Mesothelial cell of epicardium (in vitro differentiated cells): ENCODE results near the gene THSD7A. TPM values are rescaled to one million over a fixed set of nuclear protein-coding genes. Genes with fewer than 3 reads are reported as not detected.

Source experiments
- DNase-seq, 2 experiments: peaks; one replicate each; pipeline ENCODE4 v3.0.0; 2021; ENCODE audit warnings: low spot score in 2 of 2; ENCODE audit not compliant: unreplicated experiment in 2 of 2
- H3K27ac Mint-ChIP-seq: 2 replicates; pipeline ENCODE4 v1.8.0; 2021; ENCODE audit warnings: mixed read lengths
- H3K27me3 Mint-ChIP-seq: 2 replicates; pipeline ENCODE4 v1.8.0; 2021; ENCODE audit warnings: low read depth, mixed read lengths
- H3K36me3 Mint-ChIP-seq: 2 replicates; pipeline ENCODE4 v1.8.0; 2021; ENCODE audit warnings: mixed read lengths
- H3K4me1 Mint-ChIP-seq: 2 replicates; pipeline ENCODE4 v1.8.0; 2021; ENCODE audit warnings: mixed read lengths
- H3K4me3 Mint-ChIP-seq: 2 replicates; pipeline ENCODE4 v1.8.0; 2021; ENCODE audit warnings: mild to moderate bottlenecking, moderate library complexity, mixed read lengths
- H3K9me3 Mint-ChIP-seq: 2 replicates; pipeline ENCODE4 v1.8.0; 2021; ENCODE audit warnings: mixed read lengths
- CTCF ChIP-seq: fragments of 200-600 bp; sonication (generic); IDR thresholded peaks from one replicate; pipeline ENCODE4 v1.5.0; 2021; ENCODE audit warnings: antibody characterized with exemption; ENCODE audit not compliant: unreplicated experiment
- total RNA-seq: library from RNA; stranded (reverse); gene quantifications from 3 replicates; pipeline ENCODE4 v1.2.1, GENCODE V29; 2021

THSD7A gene
- total RNA-seq, 1 donor from 2014 or later: 13.4 TPM

DNA sequence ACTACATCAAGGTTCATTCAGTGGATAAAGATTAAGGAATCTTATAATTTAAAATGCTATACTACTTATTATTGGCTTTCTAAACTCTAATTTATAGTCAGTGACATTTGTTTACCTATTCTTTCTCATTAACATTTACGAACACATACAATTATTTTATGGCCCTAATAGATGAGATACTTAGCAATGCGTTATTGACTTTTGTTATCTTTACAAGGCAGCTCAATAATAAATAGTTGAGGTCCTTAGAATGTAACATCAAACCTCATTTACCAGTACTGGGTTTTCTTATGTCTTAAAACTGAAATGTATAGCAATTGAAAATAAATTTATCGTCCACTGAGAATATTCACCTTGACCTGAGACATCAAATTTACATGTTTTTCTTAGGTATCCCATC, 89.0 kb downstream of the THSD7A start:
- H3K9me3 Mint-ChIP-seq: peaks cover 4% of the 10 kb centered on the region
- H3K27me3 Mint-ChIP-seq: peaks cover 2% of the 10 kb centered on the region
- H3K27ac Mint-ChIP-seq: no peak overlapping the region
- H3K4me3 Mint-ChIP-seq: no peak overlapping the region
- peaks cover 7% of the 10 kb centered on the region for H3K4me1 Mint-ChIP-seq
- H3K36me3 Mint-ChIP-seq: peaks cover 4% of the 10 kb centered on the region
- TF ChIP-seq CTCF: no peak
- DNase-seq: no peak

- Mint-ChIP-seq H3K4me1 (peaks cover 7% of the 10 kb centered on the region), H3K9me3 (peaks cover 4% of the 10 kb centered on the region)
Measured at GRCh38 chr7:11742496-11742895, 89.5 kb downstream of the THSD7A start.

GRCh38 chr7:11737723-11738122, 94.3 kb downstream of the THSD7A start:
- Mint-ChIP-seq H3K4me3 (no peak overlapping the region), H3K9me3 (no peaks in the 10 kb centered on the region), H3K36me3 (no peaks in the 10 kb centered on the region), H3K27ac (no peak overlapping the region), H3K4me1 (peaks cover 7% of the 10 kb centered on the region), H3K27me3 (peaks cover 2% of the 10 kb centered on the region)
- no peak for TF ChIP-seq CTCF
- no peak for DNase-seq

More at GRCh38 chr7:11742496-11742895, 89.5 kb downstream of the THSD7A start:
- no peak for TF ChIP-seq CTCF
- Mint-ChIP-seq H3K4me3 (no peak overlapping the region), H3K27ac (no peak overlapping the region), H3K27me3 (peaks cover 2% of the 10 kb centered on the region), H3K36me3 (peaks cover 4% of the 10 kb centered on the region)
- no peak for DNase-seq

- Mint-ChIP-seq H3K27me3 (no peaks in the 10 kb centered on the region), H3K4me1 (no peaks in the 10 kb centered on the region), H3K36me3 (no peaks in the 10 kb centered on the region), H3K4me3 (no peak overlapping the region), H3K9me3 (no peaks in the 10 kb centered on the region), H3K27ac (no peak overlapping the region)
- DNase-seq: no peak
- TF ChIP-seq CTCF: no peak
Measured at GRCh38 chr7:11732207-11732606, 99.8 kb downstream of the THSD7A start.

- Mint-ChIP-seq H3K4me1 (peaks cover 4% of the 10 kb centered on the region), H3K27me3 (no peaks in the 10 kb centered on the region), H3K4me3 (no peak overlapping the region), H3K27ac (no peak overlapping the region), H3K36me3 (no peaks in the 10 kb centered on the region), H3K9me3 (no peaks in the 10 kb centered on the region)
- no peak for TF ChIP-seq CTCF
- no peak for DNase-seq
Measured at GRCh38 chr7:11730725-11731124, 101.3 kb downstream of the THSD7A start.

GRCh38 chr7:11727864-11728263, 104.1 kb downstream of the THSD7A start:
- no peak overlapping the region for H3K27ac Mint-ChIP-seq
- H3K9me3 Mint-ChIP-seq: no peaks in the 10 kb centered on the region
- H3K4me3 Mint-ChIP-seq: no peak overlapping the region
- DNase-seq: no peak
- no peaks in the 10 kb centered on the region for H3K36me3 Mint-ChIP-seq
- TF ChIP-seq CTCF: no peak
- H3K4me1 Mint-ChIP-seq: peaks cover 4% of the 10 kb centered on the region
- H3K27me3 Mint-ChIP-seq: no peaks in the 10 kb centered on the region
